Smooth muscle cell (in vitro differentiated cells): ENCODE measurements around the gene ZNF276. TPM values are rescaled to one million over a fixed set of nuclear protein-coding genes. Genes with fewer than 3 reads are reported as not detected.

Experiments
- DNase-seq: peaks from one replicate; lab custom pipeline; 2025; ENCODE audit not compliant: unreplicated experiment; lab: John Stamatoyannopoulos, UW
- H2AFZ ChIP-seq: fragments of 200-600 bp; sonication (generic); 2 replicates; pipeline ENCODE4 v1.6.0; 2016; ENCODE audit warnings: antibody characterized with exemption, low read depth, mild to moderate bottlenecking
- H3F3A ChIP-seq: fragments of 200-600 bp; sonication (generic); 2 replicates; pipeline ENCODE4 v1.6.0; 2017; ENCODE audit warnings: antibody characterized with exemption, low read depth
- H3K27ac ChIP-seq: fragments of 200-600 bp; sonication (generic); 2 replicates; pipeline ENCODE4 v1.5.1; 2016; ENCODE audit warnings: low read depth, mild to moderate bottlenecking
- H3K27me3 ChIP-seq: fragments of 200-600 bp; sonication (generic); 2 replicates; pipeline ENCODE4 v1.6.1; 2016; ENCODE audit warnings: low read depth, mild to moderate bottlenecking
- H3K36me3 ChIP-seq: fragments of 200-600 bp; sonication (generic); 2 replicates; pipeline ENCODE4 v1.5.1; 2016; ENCODE audit warnings: low read depth
- H3K4me1 ChIP-seq: fragments of 200-600 bp; sonication (generic); 2 replicates; pipeline ENCODE4 v1.5.1; 2016; ENCODE audit warnings: low read depth
- H3K4me2 ChIP-seq: fragments of 200-600 bp; sonication (generic); 2 replicates; pipeline ENCODE4 v1.6.0; 2016; ENCODE audit warnings: mild to moderate bottlenecking
- H3K4me3 ChIP-seq: fragments of 200-600 bp; sonication (generic); 2 replicates; pipeline ENCODE4 v1.5.1; 2016; ENCODE audit warnings: mild to moderate bottlenecking
- H3K79me2 ChIP-seq: fragments of 200-600 bp; sonication (generic); 2 replicates; pipeline ENCODE4 v1.6.0; 2016; ENCODE audit warnings: low read depth, mild to moderate bottlenecking
- H3K9ac ChIP-seq: fragments of 200-600 bp; sonication (generic); 2 replicates; pipeline ENCODE4 v1.6.0; 2016; ENCODE audit warnings: low read depth
- H3K9me3 ChIP-seq: fragments of 200-600 bp; sonication (generic); replicated peaks from 2 replicates; pipeline ENCODE4 v1.5.1; 2016; ENCODE audit warnings: low read depth
- H4K20me1 ChIP-seq: fragments of 200-600 bp; sonication (generic); 2 replicates; pipeline ENCODE4 v1.6.0; 2016; ENCODE audit warnings: low read depth
- WGBS: methylation state at CpG from one replicate; pipeline ENCODE4 v1.1.7; 2016; ENCODE audit warnings: low lambda C conversion rate; 5-methylcytosine and 5-hydroxymethylcytosine counted together
- polyA plus RNA-seq: library from polyadenylated mRNA; unstranded; fragments of >200 nt; fragmentation: Nextera tagmentation; extraction: Ambion mirVana; gene quantifications from 2 replicates; pipeline ENCODE4 v1.2.1, GENCODE V29; 2016
- total RNA-seq: library from RNA; depleted of rRNA; stranded (reverse); fragments of >200 nt; gene quantifications from 2 replicates; pipeline ENCODE4 v1.2.3, GENCODE V29; 2014
- TF ChIP-seq, protein P1 (sequence below): fragments of 200-600 bp; sonication (generic); IDR thresholded peaks from 2 replicates; pipeline ENCODE4 v1.5.1; 2017; ENCODE audit warnings: borderline replicate concordance, mild to moderate bottlenecking, antibody characterized with exemption; ENCODE audit not compliant: insufficient read depth, poor library complexity, severe bottlenecking

The ZNF276 gene
- total and polyA plus RNA-seq, 2 experiments from 2014 or later, result 8.0 to 11.0 TPM

DNA sequence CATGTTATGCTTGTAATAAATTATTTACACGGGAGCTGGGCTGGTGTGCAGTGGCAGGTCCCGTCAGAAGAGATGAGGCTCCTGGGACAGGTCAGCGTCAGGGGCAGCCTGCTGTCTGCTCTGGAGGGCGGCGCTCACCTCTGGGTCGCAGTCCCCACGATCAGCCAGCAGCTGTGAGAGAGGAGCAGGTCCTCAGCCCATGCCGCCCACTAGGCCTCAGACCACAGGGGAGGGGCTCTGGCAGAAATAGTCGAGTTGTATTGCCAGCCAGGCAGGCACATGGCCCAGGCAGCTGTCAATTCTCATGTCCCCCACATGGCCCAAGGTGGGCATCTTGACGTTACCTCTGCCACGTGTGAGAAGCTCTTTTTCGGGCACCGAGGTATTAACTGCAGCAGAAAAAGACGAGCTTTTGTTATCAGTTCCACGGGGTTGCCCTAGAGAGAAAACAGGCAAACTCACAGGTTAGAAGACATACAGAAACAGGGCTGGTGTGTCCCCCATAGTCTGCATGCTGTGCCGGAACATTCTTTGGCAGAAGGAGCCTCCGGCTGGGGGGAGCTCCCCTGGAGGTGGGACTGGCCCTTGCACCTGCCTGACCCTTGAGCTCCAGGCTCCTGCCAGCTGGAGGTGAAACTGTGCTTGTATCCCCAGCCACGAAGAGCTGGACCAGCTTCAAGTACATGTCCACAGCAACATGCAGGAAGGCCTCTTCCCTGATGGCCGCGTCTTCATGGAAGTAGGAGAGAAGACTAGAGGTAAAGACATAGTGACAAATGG lies 17.4 kb downstream of the ZNF276 start:
- Histone ChIP-seq H3K36me3 (peaks cover 6% of the 10 kb centered on the region), H3K9me3 (no peaks in the 10 kb centered on the region), H3F3A (no peaks in the 10 kb centered on the region)

DNA sequence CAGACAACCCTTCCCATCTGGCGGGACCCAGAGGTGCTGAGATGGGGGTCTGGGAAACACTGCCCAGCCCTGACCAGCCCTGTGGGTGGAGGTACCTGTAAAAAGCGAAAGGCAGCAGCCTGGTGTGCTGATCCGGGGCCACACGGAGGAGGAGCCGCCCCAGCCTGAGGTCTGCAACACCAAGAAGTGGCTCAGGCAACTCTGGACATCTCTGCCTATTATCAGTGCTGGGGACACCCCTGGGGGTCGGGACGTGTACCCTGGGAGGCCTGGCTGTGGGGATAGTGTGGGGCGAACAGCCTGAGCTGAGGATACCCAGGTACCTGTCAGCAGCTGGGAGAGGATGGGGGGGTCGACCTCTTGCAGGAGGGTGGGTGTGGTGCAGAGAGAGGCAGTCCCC lies 18.0 kb downstream of the ZNF276 start:
- H4K20me1 ChIP-seq, result peaks cover 6% of the 10 kb centered on the region
- no peaks in the 10 kb centered on the region for H3K79me2 ChIP-seq
- H3K4me3 ChIP-seq, result no peak overlapping the region
- no peaks in the 10 kb centered on the region for H3K4me1 ChIP-seq
- no peaks in the 10 kb centered on the region for H3K9me3 ChIP-seq
- no peak overlapping the region for H3K4me2 ChIP-seq
- H3K9ac ChIP-seq, result no peak overlapping the region
- 97% methylated on average over 9 of the region's 9 CpGs for WGBS
- TF ChIP-seq, protein P1, sequence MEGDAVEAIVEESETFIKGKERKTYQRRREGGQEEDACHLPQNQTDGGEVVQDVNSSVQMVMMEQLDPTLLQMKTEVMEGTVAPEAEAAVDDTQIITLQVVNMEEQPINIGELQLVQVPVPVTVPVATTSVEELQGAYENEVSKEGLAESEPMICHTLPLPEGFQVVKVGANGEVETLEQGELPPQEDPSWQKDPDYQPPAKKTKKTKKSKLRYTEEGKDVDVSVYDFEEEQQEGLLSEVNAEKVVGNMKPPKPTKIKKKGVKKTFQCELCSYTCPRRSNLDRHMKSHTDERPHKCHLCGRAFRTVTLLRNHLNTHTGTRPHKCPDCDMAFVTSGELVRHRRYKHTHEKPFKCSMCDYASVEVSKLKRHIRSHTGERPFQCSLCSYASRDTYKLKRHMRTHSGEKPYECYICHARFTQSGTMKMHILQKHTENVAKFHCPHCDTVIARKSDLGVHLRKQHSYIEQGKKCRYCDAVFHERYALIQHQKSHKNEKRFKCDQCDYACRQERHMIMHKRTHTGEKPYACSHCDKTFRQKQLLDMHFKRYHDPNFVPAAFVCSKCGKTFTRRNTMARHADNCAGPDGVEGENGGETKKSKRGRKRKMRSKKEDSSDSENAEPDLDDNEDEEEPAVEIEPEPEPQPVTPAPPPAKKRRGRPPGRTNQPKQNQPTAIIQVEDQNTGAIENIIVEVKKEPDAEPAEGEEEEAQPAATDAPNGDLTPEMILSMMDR, result no peak
- no peak overlapping the region for H3K27ac ChIP-seq
- peaks cover 3% of the 10 kb centered on the region for H3K36me3 ChIP-seq
- H3K27me3 ChIP-seq, result no peaks in the 10 kb centered on the region
- H2AFZ ChIP-seq, result no peak overlapping the region
- DNase-seq, result no peak
- no peaks in the 10 kb centered on the region for H3F3A ChIP-seq

More for the DNA sequence above, 17.4 kb downstream of the ZNF276 start:
- Histone ChIP-seq H3K27ac (no peak overlapping the region), H3K9ac (no peak overlapping the region), H2AFZ (no peak overlapping the region), H3K4me2 (no peak overlapping the region), H3K79me2 (no peaks in the 10 kb centered on the region), H3K4me1 (no peaks in the 10 kb centered on the region), H4K20me1 (peaks cover 6% of the 10 kb centered on the region), H3K27me3 (no peaks in the 10 kb centered on the region), H3K4me3 (no peak overlapping the region)
- WGBS, result 97% methylated on average over 20 of the region's 20 CpGs
- TF ChIP-seq, protein P1, result no peak
- DNase-seq, result no peak

DNA sequence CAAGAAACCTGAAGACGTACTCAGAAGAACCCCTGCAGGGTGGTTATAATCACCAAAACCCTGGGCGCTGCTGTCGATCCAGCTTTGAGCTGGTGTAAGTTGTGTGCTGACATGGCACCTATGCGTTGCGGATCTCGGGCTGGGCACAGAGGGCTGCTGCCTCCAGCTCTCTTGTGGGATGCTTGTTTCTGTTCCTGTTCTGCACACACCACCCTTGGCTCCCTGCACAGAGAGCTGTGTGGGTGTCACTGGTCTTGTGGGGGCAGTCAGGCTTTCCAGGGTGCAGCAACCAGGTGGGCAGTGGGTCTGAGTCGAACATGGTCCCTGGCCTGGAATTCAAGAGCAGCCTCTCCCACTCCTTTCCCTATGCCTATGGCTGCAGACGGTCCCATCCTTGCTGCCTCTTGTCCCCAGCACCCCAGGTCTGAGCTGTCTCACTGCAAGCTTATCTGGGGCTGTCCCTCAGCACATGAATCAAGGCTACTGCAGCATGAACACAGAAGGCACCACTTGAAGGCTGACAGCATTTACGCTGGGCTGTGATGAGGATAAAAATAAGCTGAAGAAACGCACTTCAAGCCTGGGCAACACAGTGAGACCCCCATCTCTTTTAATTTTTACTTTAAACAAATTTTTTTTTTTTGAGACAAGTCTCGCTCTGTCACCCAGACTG lies 20.1 kb downstream of the ZNF276 start:
- no peak overlapping the region for H3K27ac ChIP-seq
- no peaks in the 10 kb centered on the region for H3K79me2 ChIP-seq
- H3K36me3 ChIP-seq, result peaks cover under 1% of the 10 kb centered on the region
- no peak overlapping the region for H3K9ac ChIP-seq
- no peaks in the 10 kb centered on the region for H4K20me1 ChIP-seq
- no peaks in the 10 kb centered on the region for H3F3A ChIP-seq
- 94% methylated on average over 11 of the region's 11 CpGs for WGBS
- no peaks in the 10 kb centered on the region for H3K27me3 ChIP-seq
- DNase-seq, result no peak
- TF ChIP-seq, protein P1, result no peak
- H2AFZ ChIP-seq, result no peak overlapping the region
- H3K4me2 ChIP-seq, result no peak overlapping the region
- H3K9me3 ChIP-seq, result no peaks in the 10 kb centered on the region
- no peak overlapping the region for H3K4me3 ChIP-seq
- no peaks in the 10 kb centered on the region for H3K4me1 ChIP-seq
